CD4-positive, alpha-beta T cell (primary cell): Measurements from ENCODE around the gene DTX1. TPM values are rescaled to one million over a fixed set of nuclear protein-coding genes. Genes with fewer than 3 reads are reported as not detected.

ENCODE experiments used
- ATAC-seq: fragments of 200-7000 bp; cut with Tn5 transposase; one replicate; pipeline ENCODE4 v1.10.0; 2022; ENCODE audit warnings: mild to moderate bottlenecking; ENCODE audit not compliant: poor library complexity
- CTCF ChIA-PET: fragments of 350-600 bp; sonication (Branson Sonifier 250); formaldehyde crosslinking; loops from one replicate; lab custom pipeline; 2021; ENCODE audit warnings: antibody characterized with exemption, inconsistent platforms; lab: Charles Lee
- POLR2A ChIA-PET: fragments of 350-600 bp; sonication (Branson Sonifier 250); formaldehyde crosslinking; loops from one replicate; lab custom pipeline; 2021; ENCODE audit warnings: antibody characterized with exemption, inconsistent platforms; lab: Charles Lee
- DNase-seq, 14 experiments: peaks; one replicate each; pipeline ENCODE4 v3.0.0-alpha.2; 2013 to 2020; ENCODE audit warnings: mixed read lengths in 2 of 14
- H3K27ac ChIP-seq, 2 donors: one replicate each; pipeline versions ENCODE4 v1.5.1 to v1.7.0; 2013; ENCODE audit warnings: low read length in 2 of 2, low read depth in 1 of 2, mild to moderate bottlenecking in 1 of 2
- H3K27me3 ChIP-seq, 2 experiments: 1 replicate in 1 of 2; 2 replicates in 1 of 2; pipeline versions ENCODE4 v1.6.1 to v1.7.0; 2013; ENCODE audit warnings: low read length in 2 of 2, control low read depth in 1 of 2, mild to moderate bottlenecking in 1 of 2, moderate library complexity in 1 of 2; ENCODE audit not compliant: insufficient read depth in 2 of 2, control insufficient read depth in 1 of 2
- H3K36me3 ChIP-seq: one replicate; pipeline ENCODE4 v1.6.1; 2013; ENCODE audit warnings: low read length, control low read depth; ENCODE audit not compliant: insufficient read depth
- H3K4me1 ChIP-seq: one replicate; pipeline ENCODE4 v1.6.1; 2013; ENCODE audit warnings: low read length, control low read depth; ENCODE audit not compliant: insufficient read depth
- H3K4me3 ChIP-seq: one replicate; pipeline ENCODE4 v1.5.1; 2013; ENCODE audit warnings: mild to moderate bottlenecking, low read length, moderate library complexity
- H3K9me3 ChIP-seq, 2 experiments: 1 replicate in 1 of 2; 2 replicates in 1 of 2; pipeline versions ENCODE4 v1.6.1 to v1.7.0; 2013; ENCODE audit warnings: low read length in 2 of 2, mild to moderate bottlenecking in 2 of 2, control low read depth in 1 of 2, moderate library complexity in 1 of 2; ENCODE audit not compliant: control insufficient read depth in 1 of 2, insufficient read depth in 1 of 2
- H3K27ac Mint-ChIP-seq: one replicate; pipeline ENCODE4 v1.8.0; 2020; ENCODE audit warnings: mixed read lengths
- H3K27me3 Mint-ChIP-seq: one replicate; pipeline ENCODE4 v1.8.0; 2021; ENCODE audit warnings: mixed read lengths
- H3K36me3 Mint-ChIP-seq: one replicate; pipeline ENCODE4 v1.8.0; 2021; ENCODE audit warnings: low read depth, mixed read lengths
- H3K4me1 Mint-ChIP-seq: one replicate; pipeline ENCODE4 v1.8.0; 2021; ENCODE audit warnings: low read depth, mixed read lengths
- H3K4me3 Mint-ChIP-seq: one replicate; pipeline ENCODE4 v1.8.0; 2020; ENCODE audit warnings: mild to moderate bottlenecking, mixed read lengths
- H3K9me3 Mint-ChIP-seq: one replicate; pipeline ENCODE4 v1.8.0; 2020; ENCODE audit warnings: mixed read lengths
- CTCF ChIP-seq: fragments of 200-600 bp; IDR thresholded peaks from one replicate; pipeline ENCODE4 v1.8.0; 2022; ENCODE audit warnings: antibody characterized with exemption, mild to moderate bottlenecking
- intact Hi-C, 2 experiments: fragments of 100-400 bp; cut with DNase I in 1 of 2; cut with micrococcal nuclease in 1 of 2; formaldehyde crosslinking; loops; one replicate each; pipeline versions ENCODE4 v1.15.1 to v1.9.0; 2023 to 2025; cut with DNase I, micrococcal nuclease
- total RNA-seq, 174 experiments: library from RNA in 2 of 174; stranded (reverse) in 2 of 174; gene quantifications; one replicate each; pipeline ENCODE4 v1.2.3 and lab custom pipeline; 2021 to 2026

Gene DTX1
- total RNA-seq, 2 experiments from 2014 or later: 14.0 to 14.2 TPM

- Histone ChIP-seq H3K27ac (no peak overlapping the region), H3K4me3 (no peak overlapping the region), H3K36me3 (no peaks in the 10 kb centered on the region), H3K4me1 (no peaks in the 10 kb centered on the region), H3K9me3 (no peaks in the 10 kb centered on the region), H3K27me3 (no peaks in the 10 kb centered on the region)
- no peak overlapping the region for H3K27ac Mint-ChIP-seq
- intact Hi-C loops: no loop called here
- no peaks in the 10 kb centered on the region for H3K9me3 Mint-ChIP-seq
- ChIA-PET POLR2A (no interaction called here), CTCF (no interaction called here)
- no peak for TF ChIP-seq CTCF
- H3K36me3 Mint-ChIP-seq: no peaks in the 10 kb centered on the region
- H3K4me1 Mint-ChIP-seq: no peaks in the 10 kb centered on the region
- DNase-seq (no peak), ATAC-seq (no peak)
- H3K4me3 Mint-ChIP-seq: no peak overlapping the region
- no peaks in the 10 kb centered on the region for H3K27me3 Mint-ChIP-seq
Measured at GRCh38 chr12:113041560-113041959, 15.0 kb upstream of the DTX1 start.

GRCh38 chr12:113043240-113043639 is 13.3 kb upstream of the DTX1 start:
- Mint-ChIP-seq H3K27me3 (no peaks in the 10 kb centered on the region), H3K4me3 (no peak overlapping the region), H3K27ac (no peak overlapping the region), H3K36me3 (no peaks in the 10 kb centered on the region), H3K4me1 (peaks cover 2% of the 10 kb centered on the region), H3K9me3 (no peaks in the 10 kb centered on the region)
- Histone ChIP-seq H3K27ac (no peak overlapping the region), H3K9me3 (no peaks in the 10 kb centered on the region), H3K4me1 (no peaks in the 10 kb centered on the region), H3K27me3 (no peaks in the 10 kb centered on the region), H3K36me3 (no peaks in the 10 kb centered on the region), H3K4me3 (no peak overlapping the region)
- no peak for ATAC-seq
- intact Hi-C loops: no loop called here
- no peak for TF ChIP-seq CTCF
- no peak for DNase-seq
- ChIA-PET CTCF (no interaction called here), POLR2A (no interaction called here)

GRCh38 chr12:113044516-113044915 is 12.0 kb upstream of the DTX1 start:
- Histone ChIP-seq H3K4me1 (peaks cover 8% of the 10 kb centered on the region), H3K4me3 (no peak overlapping the region), H3K27me3 (no peaks in the 10 kb centered on the region), H3K9me3 (no peaks in the 10 kb centered on the region), H3K36me3 (no peaks in the 10 kb centered on the region), H3K27ac (no peak overlapping the region)
- H3K27me3 Mint-ChIP-seq: no peaks in the 10 kb centered on the region
- no peak overlapping the region for H3K27ac Mint-ChIP-seq
- TF ChIP-seq CTCF: no peak
- intact Hi-C loops: no loop called here
- no peak for ATAC-seq
- peaks cover 13% of the 10 kb centered on the region for H3K4me1 Mint-ChIP-seq
- no peaks in the 10 kb centered on the region for H3K36me3 Mint-ChIP-seq
- H3K9me3 Mint-ChIP-seq: no peaks in the 10 kb centered on the region
- no peak for DNase-seq
- CTCF ChIA-PET: interaction anchor here (1.1 kb wide), 1 partner anchor 14 kb away, joined by 3 read pairs; no protein-coding TSS in a partner anchor
- POLR2A ChIA-PET: no interaction called here
- H3K4me3 Mint-ChIP-seq: no peak overlapping the region
